Measurements from ENCODE around the gene RTEL1. TPM values are rescaled to one million over a fixed set of nuclear protein-coding genes. Genes with fewer than 3 reads are reported as not detected.

The RTEL1 gene
- total RNA-seq, 1 experiment from 2014 or later: 33.4 TPM

GRCh38 chr20:63660622-63661021 is 2.5 kb downstream of the RTEL1 start:
- Histone ChIP-seq H2BK12ac (ENCODE audit: insufficient read length, low read depth, low read length) (no peak overlapping the region), H4K91ac (ENCODE audit: insufficient read length, low read depth, low read length) (no peak overlapping the region), H2BK120ac (ENCODE audit: low read depth, low read length, poor library complexity, severe bottlenecking) (no peak overlapping the region), H3K4ac (ENCODE audit: low read depth, low read length) (no peak overlapping the region), H3K79me2 (ENCODE audit: insufficient read depth, low read length) (no peaks in the 10 kb centered on the region), H4K20me1 (ENCODE audit: control insufficient read depth, insufficient read depth, insufficient read length) (no peaks in the 10 kb centered on the region), H2AK5ac (ENCODE audit: insufficient read length, low read length) (no peak overlapping the region), H4K5ac (ENCODE audit: insufficient read length, low read depth, low read length) (no peak overlapping the region), H3K27ac (ENCODE audit: insufficient read length, low read depth, low read length) (no peak overlapping the region), H3K23me2 (ENCODE audit: insufficient read length, low read depth, low read length, poor library complexity, severe bottlenecking) (peaks cover 7% of the 10 kb centered on the region), H3K56ac (ENCODE audit: insufficient read length, low read depth, low read length) (no peak overlapping the region), H4K8ac (replicated peaks; ENCODE audit: insufficient read length, low read depth, low read length) (no peak overlapping the region), H3K27me3 (ENCODE audit: insufficient read depth, low read length) (no peaks in the 10 kb centered on the region; the same call in 1 of the 2 replicates), H2AFZ (ENCODE audit: low read length) (no peak overlapping the region), H3K9me3 (ENCODE audit: control insufficient read depth, low read depth, low read length) (no peaks in the 10 kb centered on the region), H2BK15ac (ENCODE audit: low read depth, low read length) (no peak overlapping the region), H2BK5ac (ENCODE audit: insufficient read length, low read length) (no peak overlapping the region), H3K14ac (ENCODE audit: insufficient read depth, low read length) (no peak overlapping the region), H3K9ac (ENCODE audit: extremely low read depth, insufficient read length, low read length) (no peak overlapping the region), H2BK20ac (ENCODE audit: low read depth, low read length, poor library complexity, severe bottlenecking) (no peak overlapping the region), H3K18ac (ENCODE audit: insufficient read length, low read depth, low read length) (no peak overlapping the region), H3K23ac (ENCODE audit: insufficient read length, low read depth, low read length) (no peak overlapping the region), H3K4me2 (ENCODE audit: insufficient read depth, insufficient read length, low read length) (no peak overlapping the region), H3K4me1 (ENCODE audit: insufficient read depth, low read length) (no peaks in the 10 kb centered on the region; the same call in 1 of the 2 replicates), H3T11ph (ENCODE audit: low read length) (no peak overlapping the region), H3K79me1 (ENCODE audit: insufficient read depth, low read depth, low read length, poor library complexity, severe bottlenecking) (no peaks in the 10 kb centered on the region)
- peaks cover 12 to 37% (median 29%) of the 10 kb centered on the region in 3 experiments for H3K36me3 Mint-ChIP-seq (ENCODE audit: insufficient read depth in 1 of 3, low read depth in 3 of 3)
- peak overlapping the region; percentile 17 to 38; a peak in 3 of 5 replicates for H3K4me3 Mint-ChIP-seq
- no peak for TF ChIP-seq CTCF (conservative IDR thresholded peaks at IDR 0.05)
- no CpG with 5 or more reads among the region's 8 CpGs for WGBS (ENCODE audit: extremely low coverage, insufficient read length, low lambda C conversion rate)
- no peaks in the 10 kb centered on the region for H3K9me3 Mint-ChIP-seq
- H3K27ac Mint-ChIP-seq: no peak overlapping the region
- DNase-seq: no peak
- peaks cover 7 to 20% of the 10 kb centered on the region in 2 experiments for H3K4me1 Mint-ChIP-seq
- H3K27me3 Mint-ChIP-seq (ENCODE audit: low read depth): no peaks in the 10 kb centered on the region
